OCI-LY1 (cell line): ENCODE data around the gene PARD3B.

ENCODE experiments used
- CTCF ChIP-seq: fragments of 200-600 bp; sonication (generic), shearing (Covaris generic); IDR thresholded peaks from 2 replicates; pipeline ENCODE4 v1.5.1; 2017; ENCODE audit warnings: mild to moderate bottlenecking, antibody characterized with exemption, low read length, moderate library complexity, mixed read lengths
- EZH2 ChIP-seq: fragments of 200-600 bp; sonication (generic), shearing (Covaris generic); IDR thresholded peaks from 2 replicates; pipeline ENCODE4 v1.8.0; 2017; ENCODE audit warnings: borderline replicate concordance, mixed run types, mild to moderate bottlenecking, antibody characterized with exemption, low read length, moderate library complexity, mixed read lengths

GRCh38 chr2:205187731-205188130 is 642.5 kb downstream of the PARD3B start:
- no peak for TF ChIP-seq CTCF
- no peak for TF ChIP-seq EZH2
